Measurements from ENCODE around the gene DERA. TPM values are rescaled to one million over a fixed set of nuclear protein-coding genes. Genes with fewer than 3 reads are reported as not detected.
"Not testable (repeated sequence)": the region's sequence is repeated elsewhere in the genome, so short reads cannot be mapped to it uniquely, and the experiment has no call there.

Gene DERA
- total and polyA plus RNA-seq, 2 donors = 28.1 to 36.5 TPM

GRCh38 chr12:15924956-15925355, 13.8 kb downstream of the DERA start:
- Histone ChIP-seq H3K4me1 (ENCODE audit: insufficient read depth) (no peaks in the 10 kb centered on the region), H3K36me3 (ENCODE audit: insufficient read depth) (no peaks in the 10 kb centered on the region), H3K4me3 (ENCODE audit: low read depth, low read length) (no peak overlapping the region), H3K27ac (ENCODE audit: low read depth) (no peak overlapping the region)
- DNase-seq (ENCODE audit: extremely low spot score) = no peak
- WGBS = 80% methylated on average over 1 of the region's 1 CpG

- no peak for DNase-seq (ENCODE audit: extremely low spot score)
- H3K4me1 ChIP-seq (ENCODE audit: insufficient read depth) = no peaks in the 10 kb centered on the region
- no peaks in the 10 kb centered on the region for H3K36me3 ChIP-seq (ENCODE audit: insufficient read depth)
- no peak overlapping the region for H3K4me3 ChIP-seq (ENCODE audit: low read depth, low read length)
- 84% methylated on average over 2 of the region's 2 CpGs for WGBS
- no peak overlapping the region for H3K27ac ChIP-seq (ENCODE audit: low read depth)
Measured at GRCh38 chr12:15928346-15928745, 17.2 kb downstream of the DERA start.

GRCh38 chr12:15928870-15929571, 17.9 kb downstream of the DERA start:
- Histone ChIP-seq H3K4me1 (ENCODE audit: insufficient read depth) (no peaks in the 10 kb centered on the region), H3K27ac (ENCODE audit: low read depth) (no peak overlapping the region), H3K4me3 (ENCODE audit: low read depth, low read length) (no peak overlapping the region), H3K36me3 (ENCODE audit: insufficient read depth) (no peaks in the 10 kb centered on the region)
- no peak for DNase-seq (ENCODE audit: extremely low spot score)
- WGBS = 74% methylated on average over 10 of the region's 10 CpGs

GRCh38 chr12:15931590-15932053, 20.5 kb downstream of the DERA start:
- no peaks in the 10 kb centered on the region for H3K36me3 ChIP-seq (ENCODE audit: insufficient read depth)
- no peak for DNase-seq (ENCODE audit: extremely low spot score)
- H3K4me3 ChIP-seq (ENCODE audit: low read depth, low read length) = no peak overlapping the region
- WGBS = 80% methylated on average over 3 of the region's 3 CpGs
- H3K4me1 ChIP-seq (ENCODE audit: insufficient read depth) = no peaks in the 10 kb centered on the region
- H3K27ac ChIP-seq (ENCODE audit: low read depth) = no peak overlapping the region

GRCh38 chr12:15932327-15932726, 21.2 kb downstream of the DERA start:
- DNase-seq (ENCODE audit: extremely low spot score) = no peak
- H3K27ac ChIP-seq (ENCODE audit: low read depth) = no peak overlapping the region
- no peak overlapping the region for H3K4me3 ChIP-seq (ENCODE audit: low read depth, low read length)
- no peaks in the 10 kb centered on the region for H3K4me1 ChIP-seq (ENCODE audit: insufficient read depth)
- no peaks in the 10 kb centered on the region for H3K36me3 ChIP-seq (ENCODE audit: insufficient read depth)
- WGBS = 94% methylated on average over 1 of the region's 1 CpG

GRCh38 chr12:15932971-15933370, 21.8 kb downstream of the DERA start:
- no peak overlapping the region for H3K4me3 ChIP-seq (ENCODE audit: low read depth, low read length)
- no peak overlapping the region for H3K27ac ChIP-seq (ENCODE audit: low read depth)
- no peaks in the 10 kb centered on the region for H3K4me1 ChIP-seq (ENCODE audit: insufficient read depth)
- no peak for DNase-seq (ENCODE audit: extremely low spot score)
- 90% methylated on average over 3 of the region's 3 CpGs for WGBS
- H3K36me3 ChIP-seq (ENCODE audit: insufficient read depth) = no peaks in the 10 kb centered on the region

GRCh38 chr12:15933751-15934150, 22.6 kb downstream of the DERA start:
- WGBS = 96% methylated on average over 3 of the region's 3 CpGs
- H3K27ac ChIP-seq (ENCODE audit: low read depth) = no peak overlapping the region
- H3K4me3 ChIP-seq (ENCODE audit: low read depth, low read length) = no peak overlapping the region
- no peaks in the 10 kb centered on the region for H3K4me1 ChIP-seq (ENCODE audit: insufficient read depth)
- no peak for DNase-seq (ENCODE audit: extremely low spot score)
- no peaks in the 10 kb centered on the region for H3K36me3 ChIP-seq (ENCODE audit: insufficient read depth)

GRCh38 chr12:15936751-15937150, 25.6 kb downstream of the DERA start:
- Histone ChIP-seq H3K4me1 (ENCODE audit: insufficient read depth) (no peaks in the 10 kb centered on the region), H3K27ac (ENCODE audit: low read depth) (no peak overlapping the region), H3K4me3 (ENCODE audit: low read depth, low read length) (no peak overlapping the region), H3K36me3 (ENCODE audit: insufficient read depth) (no peaks in the 10 kb centered on the region)
- DNase-seq (ENCODE audit: extremely low spot score) = no peak
- 93% methylated on average over 3 of the region's 3 CpGs for WGBS

GRCh38 chr12:15937902-15938301, 26.8 kb downstream of the DERA start:
- no peak for DNase-seq (ENCODE audit: extremely low spot score)
- H3K4me3 ChIP-seq (ENCODE audit: low read depth, low read length) = no peak overlapping the region
- H3K36me3 ChIP-seq (ENCODE audit: insufficient read depth) = no peaks in the 10 kb centered on the region
- H3K4me1 ChIP-seq (ENCODE audit: insufficient read depth) = no peaks in the 10 kb centered on the region
- no peak overlapping the region for H3K27ac ChIP-seq (ENCODE audit: low read depth)

- Histone ChIP-seq H3K27ac (ENCODE audit: low read depth) (no peak overlapping the region), H3K4me3 (ENCODE audit: low read depth, low read length) (no peak overlapping the region), H3K4me1 (ENCODE audit: insufficient read depth) (no peaks in the 10 kb centered on the region), H3K36me3 (ENCODE audit: insufficient read depth) (no peaks in the 10 kb centered on the region)
- DNase-seq (ENCODE audit: extremely low spot score) = no peak
- 97% methylated on average over 1 of the region's 1 CpG for WGBS
Measured at GRCh38 chr12:15939111-15939510, 28.0 kb downstream of the DERA start.

GRCh38 chr12:15942475-15942874, 31.3 kb downstream of the DERA start:
- DNase-seq (ENCODE audit: extremely low spot score) = no peak
- H3K4me1 ChIP-seq (ENCODE audit: insufficient read depth) = no peaks in the 10 kb centered on the region
- WGBS = 92% methylated on average over 5 of the region's 5 CpGs
- no peak overlapping the region for H3K27ac ChIP-seq (ENCODE audit: low read depth)
- no peak overlapping the region for H3K4me3 ChIP-seq (ENCODE audit: low read depth, low read length)
- no peaks in the 10 kb centered on the region for H3K36me3 ChIP-seq (ENCODE audit: insufficient read depth)

- not testable (repeated sequence) for H3K27ac ChIP-seq (ENCODE audit: low read depth); DNase-seq (ENCODE audit: extremely low spot score); H3K4me3 ChIP-seq (ENCODE audit: low read depth, low read length); H3K4me1 ChIP-seq (ENCODE audit: insufficient read depth); H3K36me3 ChIP-seq (ENCODE audit: insufficient read depth)
- 99% methylated on average over 5 of the region's 5 CpGs for WGBS
Measured at GRCh38 chr12:15943519-15943918, 32.4 kb downstream of the DERA start.

GRCh38 chr12:15948461-15948860, 37.3 kb downstream of the DERA start:
- DNase-seq (ENCODE audit: extremely low spot score); H3K36me3 ChIP-seq (ENCODE audit: insufficient read depth); H3K4me1 ChIP-seq (ENCODE audit: insufficient read depth); H3K4me3 ChIP-seq (ENCODE audit: low read depth, low read length); H3K27ac ChIP-seq (ENCODE audit: low read depth): not testable (repeated sequence)
- 95% methylated on average over 10 of the region's 10 CpGs for WGBS

GRCh38 chr12:15955281-15955680, 44.1 kb downstream of the DERA start:
- Histone ChIP-seq H3K27ac (ENCODE audit: low read depth) (no peak overlapping the region), H3K36me3 (ENCODE audit: insufficient read depth) (no peaks in the 10 kb centered on the region), H3K4me3 (ENCODE audit: low read depth, low read length) (no peak overlapping the region), H3K4me1 (ENCODE audit: insufficient read depth) (no peaks in the 10 kb centered on the region)
- no peak for DNase-seq (ENCODE audit: extremely low spot score)
- WGBS = 87% methylated on average over 4 of the region's 4 CpGs

GRCh38 chr12:15956010-15956409, 44.9 kb downstream of the DERA start:
- Histone ChIP-seq H3K4me1 (ENCODE audit: insufficient read depth) (no peaks in the 10 kb centered on the region), H3K36me3 (ENCODE audit: insufficient read depth) (no peaks in the 10 kb centered on the region), H3K27ac (ENCODE audit: low read depth) (no peak overlapping the region), H3K4me3 (ENCODE audit: low read depth, low read length) (no peak overlapping the region)
- 86% methylated on average over 1 of the region's 1 CpG for WGBS
- no peak for DNase-seq (ENCODE audit: extremely low spot score)
